H9 (cell line): ENCODE data around the gene CALML4. TPM values are rescaled to one million over a fixed set of nuclear protein-coding genes. Genes with fewer than 3 reads are reported as not detected.
A peak's percentile ranks its signal among the peaks of the same experiment; 100 is the strongest.

Source experiments
- DNase-seq: peaks from one replicate; pipeline ENCODE4 v3.0.0-alpha.2; 2017
- H2AFZ ChIP-seq: one replicate; pipeline ENCODE4 v1.6.1; 2013; ENCODE audit warnings: mild to moderate bottlenecking, low read length, control low read depth, moderate library complexity
- H2AK5ac ChIP-seq: 2 replicates; pipeline ENCODE4 v1.6.1; 2013; ENCODE audit warnings: low read length, control low read depth, mixed read lengths; ENCODE audit not compliant: insufficient read length
- H2BK120ac ChIP-seq: one replicate; pipeline ENCODE4 v1.6.1; 2013; ENCODE audit warnings: low read depth, mild to moderate bottlenecking, low read length, control low read depth, inconsistent platforms; ENCODE audit not compliant: poor library complexity, severe bottlenecking
- H2BK12ac ChIP-seq: 2 replicates; pipeline ENCODE4 v1.6.1; 2013; ENCODE audit warnings: low read length, control low read depth, mixed read lengths, low read depth; ENCODE audit not compliant: insufficient read length
- H2BK15ac ChIP-seq: 2 replicates; pipeline ENCODE4 v1.6.1; 2013; ENCODE audit warnings: low read depth, low read length, control low read depth
- H2BK20ac ChIP-seq: one replicate; pipeline ENCODE4 v1.6.1; 2013; ENCODE audit warnings: low read depth, mild to moderate bottlenecking, low read length, control low read depth, inconsistent platforms; ENCODE audit not compliant: poor library complexity, severe bottlenecking
- H2BK5ac ChIP-seq: 2 replicates; pipeline ENCODE4 v1.6.1; 2013; ENCODE audit warnings: low read length, control low read depth, mixed read lengths; ENCODE audit not compliant: insufficient read length
- H3K14ac ChIP-seq: 2 replicates; pipeline ENCODE4 v1.6.1; 2013; ENCODE audit warnings: low read length, control low read depth; ENCODE audit not compliant: insufficient read depth
- H3K18ac ChIP-seq: 2 replicates; pipeline ENCODE4 v1.6.1; 2013; ENCODE audit warnings: low read depth, mild to moderate bottlenecking, mixed read lengths, low read length, control low read depth; ENCODE audit not compliant: insufficient read length
- H3K23ac ChIP-seq: 2 replicates; pipeline ENCODE4 v1.6.1; 2013; ENCODE audit warnings: low read length, control low read depth, mixed read lengths, low read depth; ENCODE audit not compliant: insufficient read length
- H3K23me2 ChIP-seq: 2 replicates; pipeline ENCODE4 v1.6.1; 2013; ENCODE audit warnings: low read depth, mild to moderate bottlenecking, mixed read lengths, low read length, control low read depth; ENCODE audit not compliant: insufficient read length, poor library complexity, severe bottlenecking
- H3K27ac ChIP-seq: 2 replicates; pipeline ENCODE4 v1.5.1; 2013; ENCODE audit warnings: low read length, control low read depth, mixed read lengths, low read depth; ENCODE audit not compliant: insufficient read length
- H3K27me3 ChIP-seq: 2 replicates; pipeline ENCODE4 v1.6.1; 2013; ENCODE audit warnings: low read length, control low read depth, inconsistent platforms; ENCODE audit not compliant: insufficient read depth
- H3K4ac ChIP-seq: 2 replicates; pipeline ENCODE4 v1.6.1; 2013; ENCODE audit warnings: low read depth, mild to moderate bottlenecking, control low read depth, inconsistent platforms, low read length, moderate library complexity
- H3K4me1 ChIP-seq: 2 replicates; pipeline ENCODE4 v1.6.1; 2013; ENCODE audit warnings: low read length, control low read depth, inconsistent platforms; ENCODE audit not compliant: insufficient read depth
- H3K4me2 ChIP-seq: 2 replicates; pipeline ENCODE4 v1.6.1; 2013; ENCODE audit warnings: low read length, control low read depth, mixed read lengths; ENCODE audit not compliant: insufficient read length, insufficient read depth
- H3K56ac ChIP-seq: 2 replicates; pipeline ENCODE4 v1.6.1; 2013; ENCODE audit warnings: low read depth, mild to moderate bottlenecking, mixed read lengths, low read length, control low read depth; ENCODE audit not compliant: insufficient read length
- H3K79me1 ChIP-seq: 2 replicates; pipeline ENCODE4 v1.6.1; 2013; ENCODE audit warnings: low read depth, mild to moderate bottlenecking, moderate library complexity, low read length, control low read depth, inconsistent platforms; ENCODE audit not compliant: insufficient read depth, poor library complexity, severe bottlenecking
- H3K79me2 ChIP-seq: 2 replicates; pipeline ENCODE4 v1.6.1; 2013; ENCODE audit warnings: low read length, control low read depth, inconsistent platforms; ENCODE audit not compliant: insufficient read depth
- H3K9ac ChIP-seq: 2 replicates; pipeline ENCODE4 v1.6.1; 2013; ENCODE audit warnings: low read length, control low read depth, mixed read lengths; ENCODE audit not compliant: insufficient read length; ENCODE audit errors: extremely low read depth
- H3K9me3 ChIP-seq: one replicate; pipeline ENCODE4 v1.6.1; 2013; ENCODE audit warnings: low read depth, low read length, inconsistent platforms; ENCODE audit not compliant: control insufficient read depth
- H3T11ph ChIP-seq: one replicate; pipeline ENCODE4 v1.6.1; 2013; ENCODE audit warnings: mild to moderate bottlenecking, low read length, control low read depth, inconsistent platforms
- H4K20me1 ChIP-seq: one replicate; pipeline ENCODE4 v1.6.1; 2013; ENCODE audit not compliant: control insufficient read depth, insufficient read length, insufficient read depth
- H4K5ac ChIP-seq: 2 replicates; pipeline ENCODE4 v1.6.1; 2013; ENCODE audit warnings: low read depth, mild to moderate bottlenecking, mixed read lengths, low read length, control low read depth; ENCODE audit not compliant: insufficient read length
- H4K8ac ChIP-seq: replicated peaks from 2 replicates; pipeline ENCODE4 v1.6.1; 2013; ENCODE audit warnings: low read length, control low read depth, mixed read lengths, low read depth; ENCODE audit not compliant: insufficient read length
- H4K91ac ChIP-seq: 2 replicates; pipeline ENCODE4 v1.6.1; 2013; ENCODE audit warnings: low read depth, mild to moderate bottlenecking, moderate library complexity, mixed read lengths, low read length, control low read depth; ENCODE audit not compliant: insufficient read length
- H3K27ac Mint-ChIP-seq, 3 experiments: 2 replicates in 2 of 3; 3 replicates in 1 of 3; pipeline ENCODE4 v1.8.0; 2020 to 2021; ENCODE audit warnings: mixed read lengths in 3 of 3, mild to moderate bottlenecking in 1 of 3, moderate library complexity in 1 of 3
- H3K27me3 Mint-ChIP-seq: 2 replicates; pipeline ENCODE4 v1.8.0; 2021; ENCODE audit warnings: low read depth, mild to moderate bottlenecking, moderate library complexity, mixed read lengths
- H3K36me3 Mint-ChIP-seq, 3 experiments: 2 replicates in 2 of 3; 3 replicates in 1 of 3; pipeline ENCODE4 v1.8.0; 2020 to 2021; ENCODE audit warnings: low read depth in 3 of 3, mixed read lengths in 3 of 3; ENCODE audit not compliant: insufficient read depth in 1 of 3
- H3K4me1 Mint-ChIP-seq, 2 experiments: 2 replicates each; pipeline ENCODE4 v1.8.0; 2020; ENCODE audit warnings: mixed read lengths in 2 of 2
- H3K4me3 Mint-ChIP-seq, 2 experiments: 2 replicates in 1 of 2; 3 replicates in 1 of 2; pipeline ENCODE4 v1.8.0; 2020 to 2021; ENCODE audit warnings: mild to moderate bottlenecking in 2 of 2, mixed read lengths in 2 of 2, moderate library complexity in 1 of 2
- H3K9me3 Mint-ChIP-seq, 2 experiments: 2 replicates in 1 of 2; 3 replicates in 1 of 2; pipeline ENCODE4 v1.8.0; 2020; ENCODE audit warnings: mild to moderate bottlenecking in 2 of 2, mixed read lengths in 2 of 2, moderate library complexity in 1 of 2
- CTCF ChIP-seq: fragments of 200-600 bp; sonication (generic); conservative IDR thresholded peaks from 3 replicates; pipeline ENCODE4 v1.8.0; 2021; ENCODE audit warnings: antibody characterized with exemption, mild to moderate bottlenecking
- total RNA-seq: library from RNA; stranded (reverse); gene quantifications from 2 replicates; pipeline ENCODE4 v1.2.1, GENCODE V29; 2021

Gene CALML4
- total RNA-seq, 1 experiment from 2014 or later: 11.8 TPM

GRCh38 chr15:68177742-68178141 lies 27.4 kb downstream of the CALML4 start:
- H2BK5ac ChIP-seq: no peak overlapping the region
- no peaks in the 10 kb centered on the region for H3K4me1 ChIP-seq
- Mint-ChIP-seq H3K27me3 (no peaks in the 10 kb centered on the region), H3K4me1 (no peaks in the 10 kb centered on the region), H3K27ac (peak overlapping the region in 1 of 3 experiments; percentile 6; a peak in 1 of 7 replicates), H3K4me3 (no peak overlapping the region), H3K36me3 (peaks cover 7 to 42% (median 39%) of the 10 kb centered on the region in 3 experiments; a peak in 6 of 7 replicates), H3K9me3 (no peaks in the 10 kb centered on the region)
- H3K23ac ChIP-seq: no peak overlapping the region
- no peak overlapping the region for H2BK12ac ChIP-seq
- H4K5ac ChIP-seq: no peak overlapping the region
- no peak overlapping the region for H2AFZ ChIP-seq
- H2AK5ac ChIP-seq: no peak overlapping the region
- H2BK20ac ChIP-seq: no peak overlapping the region
- H4K20me1 ChIP-seq: no peaks in the 10 kb centered on the region
- no peak overlapping the region for H3K27ac ChIP-seq
- no peak overlapping the region for H3K14ac ChIP-seq
- no peak overlapping the region for H2BK15ac ChIP-seq
- no peaks in the 10 kb centered on the region for H3K23me2 ChIP-seq
- TF ChIP-seq CTCF: no peak
- no peaks in the 10 kb centered on the region for H3K27me3 ChIP-seq
- H3K9me3 ChIP-seq: no peaks in the 10 kb centered on the region
- DNase-seq: no peak
- H3K18ac ChIP-seq: no peak overlapping the region
- H4K91ac ChIP-seq: no peak overlapping the region
- H3K79me2 ChIP-seq: 0 out of 2 replicates have a peak, but pooled peaks cover under 1% of the 10 kb centered on the region
- H4K8ac ChIP-seq: no peak overlapping the region
- H2BK120ac ChIP-seq: no peak overlapping the region
- no peaks in the 10 kb centered on the region for H3K79me1 ChIP-seq
- no peak overlapping the region for H3K9ac ChIP-seq
- H3K56ac ChIP-seq: no peak overlapping the region
- H3K4me2 ChIP-seq: no peak overlapping the region
- no peak overlapping the region for H3T11ph ChIP-seq
- no peak overlapping the region for H3K4ac ChIP-seq
